ENCODE measurements around the gene TEKT1.

Gene TEKT1

GRCh38 chr17:6756425-6757031 lies 75.0 kb downstream of the TEKT1 start:
- DNase-seq = no peak

GRCh38 chr17:6755731-6756184 lies 75.8 kb downstream of the TEKT1 start, which contains the start of gene XAF1:
TSS of gene XAF1 (plus strand) at chr17:6756046. CDS start at chr17:6756079, 33 bp downstream.
- no peak for DNase-seq

DNA sequence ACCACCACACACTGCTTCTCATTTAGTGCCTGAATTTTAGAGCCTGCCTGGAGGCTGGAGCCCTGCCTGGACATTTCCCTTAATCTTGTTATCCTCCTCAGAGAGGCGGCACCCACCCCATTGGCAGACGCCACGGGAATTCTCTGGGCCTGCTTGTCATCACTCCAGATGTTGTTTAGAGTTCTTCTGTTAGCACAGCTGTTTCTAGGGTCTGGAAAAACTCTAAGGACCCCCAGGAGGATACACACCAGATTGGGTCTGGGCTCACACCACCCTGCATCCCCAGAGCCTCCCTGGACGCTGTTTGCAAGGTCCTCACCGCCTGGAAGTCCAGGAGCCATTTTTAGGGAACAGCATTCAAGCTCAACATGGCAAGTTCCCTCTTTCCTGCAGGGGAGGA lies 76.2 kb downstream of the TEKT1 start:
- DNase-seq = no peak

DNA sequence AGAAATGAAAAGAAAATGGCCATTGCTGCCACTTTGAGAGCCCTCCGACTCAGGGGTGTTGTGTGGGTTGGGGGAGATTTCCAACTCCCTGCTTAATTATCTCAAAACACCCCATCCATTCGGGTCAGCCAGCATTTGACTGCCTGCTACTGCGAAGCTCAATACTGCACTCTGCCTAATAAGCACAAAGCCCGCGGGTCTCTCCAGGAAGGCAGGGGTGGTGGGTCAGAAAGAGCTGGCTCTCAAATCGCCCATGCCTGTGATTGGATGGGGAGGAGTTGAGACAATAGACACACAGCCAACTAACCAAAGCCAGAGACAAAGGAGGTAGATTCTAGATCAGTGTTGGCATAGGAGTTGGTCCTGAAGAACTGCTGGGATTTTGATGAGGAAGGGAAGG lies 78.0 kb downstream of the TEKT1 start:
- DNase-seq = no peak

DNA sequence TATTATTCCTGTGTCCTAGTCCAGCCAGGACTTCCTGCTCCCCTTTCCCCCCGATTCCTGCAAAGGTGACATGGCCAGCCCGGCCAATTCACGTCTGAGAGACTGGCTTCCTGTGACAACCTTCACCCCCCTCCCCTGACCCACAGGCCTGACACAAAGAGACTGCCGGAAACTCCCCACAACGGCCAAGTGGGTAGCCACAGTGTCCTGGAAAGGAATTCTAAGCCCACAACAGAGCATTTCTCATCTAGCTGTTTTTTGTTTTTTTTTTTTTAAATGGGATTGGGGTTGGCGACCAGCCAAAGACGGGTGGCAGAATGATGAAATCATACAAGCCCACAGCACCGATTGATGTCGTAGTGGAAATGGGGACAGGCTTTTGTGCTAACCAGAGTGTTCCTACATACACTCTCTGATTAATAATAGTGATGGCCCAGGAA lies 78.5 kb downstream of the TEKT1 start:
- no peak for DNase-seq

DNA sequence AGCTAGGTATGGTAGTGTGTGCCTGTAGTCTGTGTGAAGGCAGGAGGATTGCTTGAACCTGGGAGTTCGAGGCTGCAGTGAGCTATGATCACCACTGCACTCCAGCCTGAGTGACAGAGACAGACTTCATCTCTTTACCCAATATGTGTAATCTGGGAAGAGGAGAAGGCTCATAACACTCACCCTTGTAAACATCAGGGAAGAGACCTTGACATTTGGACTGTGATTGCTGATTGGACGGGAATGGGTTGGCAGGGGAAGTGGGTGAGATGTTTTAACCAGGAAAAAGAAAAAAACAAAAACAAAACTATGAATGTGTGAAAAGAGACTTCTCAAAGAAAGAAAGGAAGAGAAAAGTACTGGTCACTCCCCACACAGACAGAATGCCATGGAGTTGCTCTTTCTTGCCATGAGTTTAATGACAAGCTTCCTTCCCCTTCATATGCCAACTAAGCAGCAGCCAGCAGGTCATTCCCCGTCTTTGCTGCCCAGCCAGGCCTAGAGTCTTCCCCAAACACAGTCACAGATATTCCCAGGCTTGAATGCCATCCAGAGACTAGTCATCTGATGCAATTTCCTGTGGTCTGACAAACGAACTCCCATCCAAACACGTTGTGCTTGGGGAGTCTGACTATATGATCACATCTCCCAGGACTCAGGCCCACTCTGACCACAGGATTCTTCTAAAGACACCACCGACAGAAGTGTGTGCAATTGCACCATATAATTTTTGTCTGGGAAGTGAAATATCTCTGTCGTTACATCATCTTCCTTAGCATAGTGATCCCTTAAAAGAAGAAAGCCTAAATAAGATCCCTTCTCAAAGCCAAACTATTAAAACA lies 79.2 kb downstream of the TEKT1 start:
- DNase-seq = no peak

- no peak for DNase-seq
Measured at GRCh38 chr17:6749519-6749918, 82.0 kb downstream of the TEKT1 start.

DNA sequence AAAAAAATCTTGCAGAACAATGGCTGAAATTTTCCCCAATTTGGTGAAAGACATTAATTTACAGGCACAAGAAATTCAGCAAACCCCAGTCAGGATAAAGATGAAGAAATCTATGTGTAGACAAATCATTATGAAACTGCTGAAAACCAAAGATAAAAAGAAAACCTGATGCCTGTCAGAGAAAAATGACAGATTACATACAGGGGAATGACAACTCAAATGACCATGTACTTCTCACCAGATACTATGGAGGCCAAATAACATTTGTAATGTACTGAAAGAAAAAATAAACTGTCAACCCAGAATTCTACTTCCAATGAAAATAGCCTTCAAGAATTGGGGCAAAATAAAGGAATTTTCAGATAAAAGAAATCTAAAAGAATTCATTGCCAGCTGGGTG lies 82.9 kb downstream of the TEKT1 start:
- DNase-seq = no peak

All from NCI-H1105 (cell line).